Measurements from ENCODE around the gene LMO1.

GRCh38 chr11:8205566-8205965 lies 58.1 kb downstream of the LMO1 start:
- no peak for TF ChIP-seq CTCF (IDR thresholded peaks at IDR 0.05)
- no peak for TF ChIP-seq RCOR1 (IDR thresholded peaks at IDR 0.05; ENCODE audit: low read length)
- no peak for TF ChIP-seq MXI1 (IDR thresholded peaks at IDR 0.05; ENCODE audit: low read depth, low read length)
- no peak for TF ChIP-seq TAF1 (IDR thresholded peaks at IDR 0.05; ENCODE audit: borderline replicate concordance, low read depth, low read length)
- TF ChIP-seq TCF12 (IDR thresholded peaks at IDR 0.05), result no peak
